Tibial nerve (tissue), 4 donors: ENCODE data around the gene IFIT1. TPM values are rescaled to one million over a fixed set of nuclear protein-coding genes. Genes with fewer than 3 reads are reported as not detected.

Experiments
- DNase-seq, 2 donors: peaks; one replicate each; pipeline ENCODE4 v3.0.0-alpha.2; 2019; ENCODE audit warnings: low spot score in 2 of 2
- H3K27ac ChIP-seq, 4 donors: fragments of 200-600 bp; sonication (generic) in 3 of 4; one replicate each; pipeline ENCODE4 v1.5.1; 2017 to 2019; ENCODE audit warnings: mild to moderate bottlenecking in 1 of 4
- H3K27me3 ChIP-seq, 2 donors: fragments of 200-600 bp; sonication (generic) in 1 of 2; one replicate each; pipeline versions ENCODE4 v1.5.1 to v1.6.0; 2017 to 2019
- H3K36me3 ChIP-seq, 3 donors: fragments of 200-600 bp; sonication (generic); one replicate each; pipeline ENCODE4 v1.5.1; 2018 to 2019
- H3K4me1 ChIP-seq, 4 donors: fragments of 200-600 bp; sonication (generic) in 3 of 4; one replicate each; pipeline ENCODE4 v1.5.1; 2017 to 2019
- H3K4me3 ChIP-seq, 4 donors: fragments of 200-600 bp; sonication (generic) in 3 of 4; one replicate each; pipeline ENCODE4 v1.5.1; 2017 to 2019; ENCODE audit warnings: mild to moderate bottlenecking in 1 of 4, moderate library complexity in 1 of 4
- H3K9me3 ChIP-seq, 4 donors: fragments of 200-600 bp; sonication (generic) in 3 of 4; one replicate each; pipeline ENCODE4 v1.5.1; 2017 to 2019
- EP300 ChIP-seq, 2 donors: sonication (generic); formaldehyde crosslinking; IDR thresholded peaks; one replicate each; pipeline ENCODE4 v1.6.1; 2017; ENCODE audit warnings: antibody characterized with exemption in 2 of 2, mild to moderate bottlenecking in 1 of 2
- POLR2A ChIP-seq, 2 donors: fragments of 450-650 bp; IDR thresholded peaks; one replicate each; pipeline ENCODE4 v1.6.1; 2017; ENCODE audit warnings: antibody characterized with exemption in 2 of 2, mild to moderate bottlenecking in 2 of 2, moderate library complexity in 2 of 2
- WGBS, 2 donors: methylation state at CpG; one replicate each; pipeline ENCODE4 v1.1.5; 2018; 5-methylcytosine and 5-hydroxymethylcytosine counted together
- total RNA-seq, 4 donors: library from RNA; depleted of rRNA; stranded (reverse); fragments of >200 nt; gene quantifications; one replicate each; pipeline ENCODE4 v1.1.0, GENCODE V29; 2016
- TF ChIP-seq, protein P1 (sequence below), 5 experiments: fragments of 200-600 bp in 3 of 5; fragments of 450-650 bp in 2 of 5; sonication (generic) in 3 of 5; IDR thresholded peaks; one replicate each; pipeline ENCODE4 v1.5.1; 2016 to 2019; ENCODE audit warnings: antibody characterized with exemption in 5 of 5, mild to moderate bottlenecking in 3 of 5, moderate library complexity in 2 of 5

The IFIT1 gene
- total RNA-seq, 4 donors from 2014 or later, result 7.2 to 17.0 (median 13.9) TPM

DNA sequence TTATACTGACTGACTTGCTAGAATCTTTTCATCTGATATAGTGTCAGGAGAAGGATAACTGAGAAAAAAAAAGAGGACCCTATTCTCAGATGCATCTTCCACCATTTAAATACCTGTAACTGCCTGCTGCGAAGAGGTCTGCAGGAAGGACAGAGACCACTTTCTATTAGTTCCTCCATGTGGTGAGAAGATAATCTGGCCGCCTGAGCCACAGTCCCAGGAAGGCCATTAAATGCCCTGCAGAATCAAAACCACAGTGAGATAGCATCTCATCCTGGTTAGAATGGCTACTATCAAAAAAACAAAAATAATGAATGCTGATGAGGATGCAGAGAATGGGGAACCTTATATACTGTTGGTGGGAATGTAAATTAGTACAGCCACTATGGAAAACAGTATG lies 34.4 kb upstream of the IFIT1 start:
- WGBS, 2 donors, result 85 to 89% methylated on average over 2 of the region's 2 CpGs
- no peaks in the 10 kb centered on the region for H3K9me3 ChIP-seq
- no peak overlapping the region for H3K4me3 ChIP-seq
- peaks cover 0 to 2% (median under 1%) of the 10 kb centered on the region in 4 donors for H3K4me1 ChIP-seq
- no peaks in the 10 kb centered on the region for H3K27me3 ChIP-seq
- no peak overlapping the region for H3K27ac ChIP-seq
- no peak for DNase-seq
- TF ChIP-seq, protein P1, sequence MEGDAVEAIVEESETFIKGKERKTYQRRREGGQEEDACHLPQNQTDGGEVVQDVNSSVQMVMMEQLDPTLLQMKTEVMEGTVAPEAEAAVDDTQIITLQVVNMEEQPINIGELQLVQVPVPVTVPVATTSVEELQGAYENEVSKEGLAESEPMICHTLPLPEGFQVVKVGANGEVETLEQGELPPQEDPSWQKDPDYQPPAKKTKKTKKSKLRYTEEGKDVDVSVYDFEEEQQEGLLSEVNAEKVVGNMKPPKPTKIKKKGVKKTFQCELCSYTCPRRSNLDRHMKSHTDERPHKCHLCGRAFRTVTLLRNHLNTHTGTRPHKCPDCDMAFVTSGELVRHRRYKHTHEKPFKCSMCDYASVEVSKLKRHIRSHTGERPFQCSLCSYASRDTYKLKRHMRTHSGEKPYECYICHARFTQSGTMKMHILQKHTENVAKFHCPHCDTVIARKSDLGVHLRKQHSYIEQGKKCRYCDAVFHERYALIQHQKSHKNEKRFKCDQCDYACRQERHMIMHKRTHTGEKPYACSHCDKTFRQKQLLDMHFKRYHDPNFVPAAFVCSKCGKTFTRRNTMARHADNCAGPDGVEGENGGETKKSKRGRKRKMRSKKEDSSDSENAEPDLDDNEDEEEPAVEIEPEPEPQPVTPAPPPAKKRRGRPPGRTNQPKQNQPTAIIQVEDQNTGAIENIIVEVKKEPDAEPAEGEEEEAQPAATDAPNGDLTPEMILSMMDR (IDR thresholded peaks at IDR 0.05), result no peak
- no peaks in the 10 kb centered on the region for H3K36me3 ChIP-seq

DNA sequence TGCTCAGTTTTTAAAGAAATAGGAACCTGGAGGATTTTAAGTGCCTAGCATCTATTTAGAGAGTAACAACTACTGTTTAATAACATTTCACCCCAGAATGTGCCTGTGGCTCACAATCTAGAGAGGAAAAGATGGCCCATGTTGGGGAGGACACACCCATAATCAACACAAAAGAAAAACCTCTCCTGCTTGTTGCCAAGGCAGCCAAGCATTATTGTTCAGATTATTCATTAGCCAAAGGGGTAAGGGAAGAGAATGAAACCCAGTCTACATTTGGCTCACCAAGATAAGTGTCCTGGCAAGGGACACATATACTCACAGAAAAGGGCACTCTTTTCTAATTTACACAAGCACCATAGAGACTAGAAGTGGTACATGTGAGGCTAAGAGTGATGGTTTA lies 32.3 kb upstream of the IFIT1 start:
- no peak for DNase-seq
- no peaks in the 10 kb centered on the region for H3K4me1 ChIP-seq
- no peak overlapping the region for H3K4me3 ChIP-seq
- no peaks in the 10 kb centered on the region for H3K36me3 ChIP-seq
- TF ChIP-seq, protein P1 (IDR thresholded peaks at IDR 0.05), result no peak
- TF ChIP-seq POLR2A (IDR thresholded peaks at IDR 0.05) (no peak), EP300 (IDR thresholded peaks at IDR 0.05) (no peak)
- no peaks in the 10 kb centered on the region for H3K9me3 ChIP-seq
- H3K27me3 ChIP-seq, result no peaks in the 10 kb centered on the region
- H3K27ac ChIP-seq, result no peak overlapping the region

DNA sequence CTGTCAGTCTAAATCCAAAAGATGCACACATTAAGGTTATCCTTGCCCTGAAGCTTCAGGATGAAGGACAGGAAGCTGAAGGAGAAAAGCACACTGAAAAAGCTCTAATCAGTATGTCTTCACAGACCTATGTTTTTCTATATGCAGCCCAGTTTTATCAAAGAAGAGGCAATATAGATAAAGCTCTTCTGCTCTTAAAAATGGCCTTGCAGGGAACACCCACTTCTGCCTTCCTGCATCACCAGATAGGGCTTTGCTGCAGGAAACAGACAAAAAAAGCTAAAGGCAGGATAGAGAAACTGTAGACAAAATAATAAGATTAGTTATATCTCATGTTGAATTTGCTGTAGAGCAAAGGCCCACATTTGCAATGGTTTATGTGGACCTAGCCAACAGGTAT lies 29.5 kb upstream of the IFIT1 start:
- H3K27me3 ChIP-seq, result no peaks in the 10 kb centered on the region
- TF ChIP-seq EP300 (IDR thresholded peaks at IDR 0.05) (no peak), POLR2A (IDR thresholded peaks at IDR 0.05) (no peak)
- TF ChIP-seq, protein P1 (IDR thresholded peaks at IDR 0.05), result no peak
- no peaks in the 10 kb centered on the region for H3K36me3 ChIP-seq
- H3K4me1 ChIP-seq, result peaks cover 0 to 10% (median 7%) of the 10 kb centered on the region in 4 donors
- no peaks in the 10 kb centered on the region for H3K9me3 ChIP-seq
- H3K27ac ChIP-seq, result no peak overlapping the region
- H3K4me3 ChIP-seq, result no peak overlapping the region
- no peak for DNase-seq

DNA sequence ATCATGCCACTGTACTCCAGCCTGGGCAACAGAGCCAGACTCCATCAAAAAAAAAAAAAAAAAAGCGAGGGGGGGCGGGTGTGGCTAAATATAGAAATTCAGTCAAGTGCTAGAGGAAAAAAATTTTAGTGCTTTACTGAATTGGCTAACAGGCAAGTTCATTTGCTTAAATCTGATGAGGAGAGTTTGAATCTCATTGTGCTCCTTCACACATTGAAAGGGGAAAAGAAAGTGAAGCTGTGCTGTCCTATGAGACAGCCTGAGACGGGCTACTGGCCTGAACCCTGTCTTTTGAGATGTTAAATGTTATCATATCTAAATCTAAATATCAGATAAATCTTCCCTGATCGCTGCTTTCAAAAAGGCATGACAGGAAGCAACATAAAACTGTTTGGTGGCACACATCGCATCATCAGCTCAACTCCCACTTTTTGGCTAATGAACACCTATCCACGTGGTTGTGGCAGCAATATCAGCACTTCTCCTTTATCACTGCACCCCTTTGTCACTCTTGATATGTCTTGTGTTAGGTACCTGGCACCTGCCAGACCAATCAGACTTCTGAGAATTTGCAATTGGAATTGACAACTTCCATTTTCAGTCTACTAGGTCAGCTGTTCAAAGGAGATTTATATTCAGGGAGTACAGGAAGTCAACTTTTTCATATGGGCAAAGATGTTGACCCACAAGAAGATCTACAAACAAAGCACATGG lies 28.5 kb upstream of the IFIT1 start:
- 81 to 90% methylated on average over 6 of the region's 6 CpGs for WGBS, 2 donors
- TF ChIP-seq POLR2A (IDR thresholded peaks at IDR 0.05), result no peak
- TF ChIP-seq, protein P1 (IDR thresholded peaks at IDR 0.05), result no peak
- TF ChIP-seq EP300 (IDR thresholded peaks at IDR 0.05), result no peak
- no peak overlapping the region for H3K4me3 ChIP-seq
- no peak for DNase-seq
- H3K27ac ChIP-seq, result no peak overlapping the region
- no peaks in the 10 kb centered on the region for H3K27me3 ChIP-seq
- peaks cover 0 to 19% (median 12%) of the 10 kb centered on the region in 4 donors for H3K4me1 ChIP-seq
- H3K36me3 ChIP-seq, result no peaks in the 10 kb centered on the region
- no peaks in the 10 kb centered on the region for H3K9me3 ChIP-seq

DNA sequence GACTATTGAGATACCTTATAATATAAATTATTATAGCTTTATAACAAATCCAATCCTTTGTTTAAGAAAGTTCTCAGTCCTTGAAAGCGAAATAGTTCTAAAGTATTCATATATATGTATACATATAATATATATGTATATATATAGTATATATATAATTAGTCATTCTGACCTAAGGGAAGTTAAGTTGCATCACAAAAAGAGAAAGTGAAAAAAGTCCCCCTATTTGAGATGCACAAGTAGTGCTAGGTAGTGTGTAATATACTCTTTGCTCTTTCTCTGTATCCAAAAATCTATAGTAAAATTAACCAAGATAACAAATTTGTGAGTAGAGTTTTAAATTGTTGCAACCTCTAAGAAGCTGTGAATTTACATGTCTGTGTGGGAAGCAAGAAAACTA lies 27.9 kb upstream of the IFIT1 start:
- Histone ChIP-seq H3K9me3 (no peaks in the 10 kb centered on the region), H3K36me3 (no peaks in the 10 kb centered on the region), H3K4me1 (peaks cover 0 to 26% (median 18%) of the 10 kb centered on the region in 4 donors), H3K4me3 (no peak overlapping the region), H3K27ac (no peak overlapping the region), H3K27me3 (no peaks in the 10 kb centered on the region)
- DNase-seq, result no peak
- 93 to 97% methylated on average over 1 of the region's 1 CpG for WGBS, 2 donors
- TF ChIP-seq, protein P1 (IDR thresholded peaks at IDR 0.05), result no peak
- no peak for TF ChIP-seq POLR2A (IDR thresholded peaks at IDR 0.05)
- TF ChIP-seq EP300 (IDR thresholded peaks at IDR 0.05), result no peak
